Measurements from ENCODE around the gene SLC49A4.

The SLC49A4 gene

GRCh38 chr3:122926322-122926721, 131.5 kb downstream of the SLC49A4 start:
- in situ Hi-C loops (cut with HindIII; ENCODE audit: low sequenced_read_pairs), result no loop called here

- in situ Hi-C loops (cut with HindIII; ENCODE audit: low sequenced_read_pairs), result no loop called here
Observed at GRCh38 chr3:122926811-122927210, 131.9 kb downstream of the SLC49A4 start.

- in situ Hi-C loops (cut with HindIII; ENCODE audit: low sequenced_read_pairs), result no loop called here
Observed at GRCh38 chr3:122927726-122928125, 132.9 kb downstream of the SLC49A4 start.

- in situ Hi-C loops (cut with HindIII; ENCODE audit: low sequenced_read_pairs), result no loop called here
Observed at GRCh38 chr3:122928396-122929187, 133.7 kb downstream of the SLC49A4 start.

GRCh38 chr3:122929188-122930062, 134.6 kb downstream of the SLC49A4 start:
- in situ Hi-C loops (cut with HindIII; ENCODE audit: low sequenced_read_pairs), result no loop called here

- in situ Hi-C loops (cut with HindIII; ENCODE audit: low sequenced_read_pairs), result no loop called here
Observed at GRCh38 chr3:122930063-122930997, 135.5 kb downstream of the SLC49A4 start.

Data from DLD1 (cell line).